K562 (cell line): ENCODE measurements around the gene AKAP12.

Source experiments
- EZH2 ChIP-seq: IDR thresholded peaks from 2 replicates; pipeline ENCODE4 v1.6.1; 2012; ENCODE audit warnings: low read depth, mild to moderate bottlenecking, inconsistent platforms, low read length, borderline replicate concordance
- FOXK2 ChIP-seq, 2 experiments: fragments of 450-650 bp; IDR thresholded peaks in 1 of 2; conservative IDR thresholded peaks in 1 of 2; 2 replicates each; pipeline ENCODE4 v1.6.1; 2016; ENCODE audit warnings: low read depth in 2 of 2, mild to moderate bottlenecking in 1 of 2
- JUN ChIP-seq, 2 experiments: sonication (generic) in 1 of 2; formaldehyde crosslinking in 1 of 2; IDR thresholded peaks; 2 replicates each; pipeline versions ENCODE4 v1.6.1 to v1.8.0; 2012 to 2022; ENCODE audit warnings: borderline replicate concordance in 2 of 2, mild to moderate bottlenecking in 2 of 2, improper control_type of control experiment in 1 of 2, low read depth in 1 of 2, low read length in 1 of 2, missing genetic modification reagents in 1 of 2
- KAT2B ChIP-seq: IDR thresholded peaks from one replicate; pipeline ENCODE4 v1.6.1; 2012; ENCODE audit warnings: low read depth, mild to moderate bottlenecking, control low read depth, inconsistent platforms, low read length, moderate library complexity
- KLF6 ChIP-seq: fragments of 250-450 bp; sonication (Bioruptor Pico); IDR thresholded peaks from 2 replicates; pipeline ENCODE4 v1.4.0; 2020; ENCODE audit warnings: mild to moderate bottlenecking, moderate library complexity, borderline replicate concordance
- POLR2AphosphoS2 ChIP-seq: IDR thresholded peaks from 2 replicates; pipeline ENCODE4 v1.6.1; 2012; ENCODE audit warnings: low read length, improper control_type of control experiment
- POLR2AphosphoS5 ChIP-seq: IDR thresholded peaks from 2 replicates; pipeline ENCODE4 v1.6.1; 2011; ENCODE audit warnings: mild to moderate bottlenecking, low read depth, low read length, moderate library complexity; ENCODE audit not compliant: control insufficient read depth, insufficient read depth
- TAF1 ChIP-seq: IDR thresholded peaks from 2 replicates; pipeline ENCODE4 v1.6.1; 2011; ENCODE audit warnings: mild to moderate bottlenecking, low read length, moderate library complexity; ENCODE audit not compliant: insufficient read depth, control insufficient read depth, severe bottlenecking; ENCODE audit errors: extremely low read depth

GRCh38 chr6:151372164-151372563 lies 132.4 kb downstream of the AKAP12 start:
- TF ChIP-seq KLF6 (CRISPR knock-in tag): no peak
- no peak for TF ChIP-seq KAT2B
- TF ChIP-seq POLR2AphosphoS5: no peak
- no peak for TF ChIP-seq JUN (IDR thresholded peaks at IDR 0.05; ENCODE audit: borderline replicate concordance, low read depth, low read length)
- TF ChIP-seq JUN (CRISPR knock-in tag; IDR thresholded peaks at IDR 0.05; ENCODE audit: borderline replicate concordance): no peak
- TF ChIP-seq FOXK2 (conservative IDR thresholded peaks at IDR 0.05 in 1 of 2, IDR thresholded peaks at IDR 0.05 in 1 of 2; ENCODE audit: low read depth in 2 of 2): no peak
- TF ChIP-seq EZH2: no peak
- no peak for TF ChIP-seq POLR2AphosphoS2
- no peak for TF ChIP-seq TAF1
